GM12874 (cell line): Measurements from ENCODE around the gene TMEM263.

Source experiments
- TF ChIP-seq, protein P1 (sequence below): IDR thresholded peaks from 2 replicates; pipeline ENCODE4 v1.5.1; 2011; ENCODE audit warnings: low read depth, mild to moderate bottlenecking, control low read depth, low read length, moderate library complexity; ENCODE audit not compliant: insufficient read depth

The TMEM263 gene

DNA sequence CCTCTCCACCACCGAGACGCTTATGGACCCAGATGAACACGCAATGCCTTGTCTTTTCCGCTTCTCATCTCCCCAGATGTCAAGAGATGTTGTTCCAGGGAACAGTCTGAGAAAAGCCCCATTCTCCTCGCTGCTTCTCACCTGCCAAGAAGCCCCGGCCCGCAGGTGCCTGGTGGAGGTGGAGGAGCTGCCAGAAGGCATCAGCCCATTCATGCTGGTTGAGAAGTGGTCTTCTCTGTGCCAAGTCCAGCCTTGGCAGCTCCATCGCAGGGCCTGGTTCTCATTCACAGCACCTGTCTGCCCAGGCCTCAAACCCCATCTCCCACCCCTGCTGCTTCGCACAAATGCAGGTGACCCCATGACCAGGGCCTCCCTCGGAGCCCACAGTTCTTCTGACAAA is 42.3 kb upstream of the TMEM263 start:
- TF ChIP-seq, protein P1, sequence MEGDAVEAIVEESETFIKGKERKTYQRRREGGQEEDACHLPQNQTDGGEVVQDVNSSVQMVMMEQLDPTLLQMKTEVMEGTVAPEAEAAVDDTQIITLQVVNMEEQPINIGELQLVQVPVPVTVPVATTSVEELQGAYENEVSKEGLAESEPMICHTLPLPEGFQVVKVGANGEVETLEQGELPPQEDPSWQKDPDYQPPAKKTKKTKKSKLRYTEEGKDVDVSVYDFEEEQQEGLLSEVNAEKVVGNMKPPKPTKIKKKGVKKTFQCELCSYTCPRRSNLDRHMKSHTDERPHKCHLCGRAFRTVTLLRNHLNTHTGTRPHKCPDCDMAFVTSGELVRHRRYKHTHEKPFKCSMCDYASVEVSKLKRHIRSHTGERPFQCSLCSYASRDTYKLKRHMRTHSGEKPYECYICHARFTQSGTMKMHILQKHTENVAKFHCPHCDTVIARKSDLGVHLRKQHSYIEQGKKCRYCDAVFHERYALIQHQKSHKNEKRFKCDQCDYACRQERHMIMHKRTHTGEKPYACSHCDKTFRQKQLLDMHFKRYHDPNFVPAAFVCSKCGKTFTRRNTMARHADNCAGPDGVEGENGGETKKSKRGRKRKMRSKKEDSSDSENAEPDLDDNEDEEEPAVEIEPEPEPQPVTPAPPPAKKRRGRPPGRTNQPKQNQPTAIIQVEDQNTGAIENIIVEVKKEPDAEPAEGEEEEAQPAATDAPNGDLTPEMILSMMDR: no peak

DNA sequence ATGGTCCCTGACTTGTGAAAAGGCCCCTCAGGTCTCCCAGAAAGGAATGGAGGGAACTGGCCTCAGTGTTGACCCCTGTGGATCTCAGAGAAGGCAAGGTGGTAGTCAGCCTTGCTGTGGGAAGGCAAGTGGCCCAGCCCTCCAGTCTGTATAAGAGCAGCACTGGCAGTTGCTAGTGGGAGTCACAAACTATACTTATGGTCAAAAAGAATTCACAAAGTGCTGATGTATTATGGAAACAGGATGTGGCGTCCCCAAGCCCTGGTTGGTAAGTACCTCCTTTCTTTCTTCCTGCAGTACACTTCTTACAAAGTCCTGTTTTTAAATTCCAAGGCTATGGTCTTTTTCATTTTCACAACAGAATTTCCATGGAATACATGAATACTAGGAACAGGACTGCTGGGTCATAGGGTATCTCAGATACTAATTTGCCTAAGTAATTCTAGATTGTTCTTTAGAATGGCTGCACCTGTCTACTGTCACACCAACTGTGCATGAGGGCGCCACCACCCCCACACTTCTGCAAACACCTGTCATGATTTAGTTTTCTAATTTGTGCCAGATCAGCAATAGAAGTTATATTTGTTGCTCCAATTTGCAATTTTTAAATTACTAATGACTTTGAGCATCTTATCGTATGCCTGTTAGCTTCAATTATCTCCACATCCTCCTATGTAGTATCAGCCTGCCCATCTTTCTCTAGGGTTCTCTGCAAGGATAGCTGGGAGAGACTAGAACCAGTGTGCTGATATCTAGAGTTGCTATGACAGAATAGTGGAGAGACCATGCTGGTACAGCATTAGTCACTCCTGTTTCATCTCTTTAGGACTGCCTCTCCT is 40.7 kb upstream of the TMEM263 start:
- TF ChIP-seq, protein P1: no peak

DNA sequence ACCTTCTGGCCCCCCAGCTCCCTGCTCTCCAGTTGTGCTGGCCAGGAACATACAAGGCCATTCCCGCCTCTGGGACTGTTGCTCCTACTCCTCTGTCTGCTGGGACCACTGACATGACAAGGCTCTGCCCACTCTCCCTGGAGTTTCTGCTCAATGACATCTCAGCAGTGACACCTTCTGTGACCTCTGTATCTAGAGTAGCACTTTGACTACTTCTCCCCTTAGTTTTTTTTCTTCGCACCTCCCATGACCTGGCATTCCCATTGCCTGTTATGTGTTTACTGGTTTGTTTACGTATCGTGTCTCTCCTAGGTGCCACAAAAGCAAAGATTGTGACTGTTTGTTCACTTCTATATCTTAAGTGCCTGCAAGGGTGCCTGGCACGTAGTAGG is 40.1 kb upstream of the TMEM263 start:
- TF ChIP-seq, protein P1: no peak

DNA sequence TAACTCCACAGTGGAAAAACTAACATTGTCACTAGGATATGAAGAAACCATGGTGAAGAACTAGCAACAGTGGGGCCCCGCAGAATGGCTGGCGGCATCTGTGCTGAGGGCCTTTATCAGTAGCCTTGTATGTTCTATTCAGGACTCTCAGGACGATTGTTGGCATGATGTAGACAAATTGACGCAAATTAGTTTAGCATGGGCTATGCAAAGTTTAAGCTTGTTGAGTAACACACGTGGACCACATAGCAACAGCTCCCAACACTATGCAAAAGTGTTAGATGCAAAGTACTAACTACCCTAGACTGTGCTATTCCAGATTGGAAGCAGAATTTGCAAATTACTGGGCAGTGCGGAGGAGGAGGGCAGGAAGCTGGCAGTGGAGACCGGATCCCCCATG is 38.2 kb upstream of the TMEM263 start:
- TF ChIP-seq, protein P1: no peak

DNA sequence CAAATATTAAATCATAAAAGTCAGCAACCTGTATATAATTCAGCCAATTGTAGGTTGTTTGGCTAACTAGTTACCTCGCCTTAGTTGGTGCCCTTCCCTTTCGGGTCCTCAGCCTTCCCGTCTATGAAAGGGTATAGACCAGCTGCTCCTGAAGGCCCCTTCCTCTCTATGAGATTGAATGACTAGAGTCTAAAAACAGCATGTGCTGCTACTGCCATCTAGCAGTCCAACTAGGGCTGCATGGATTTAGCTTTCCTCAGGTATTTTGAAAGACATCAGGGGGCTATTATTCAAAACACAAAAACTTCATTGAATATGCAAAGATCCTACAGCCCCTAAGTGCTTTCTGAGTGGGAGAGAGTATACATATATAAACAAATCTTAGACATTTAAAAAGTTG is 37.0 kb upstream of the TMEM263 start:
- TF ChIP-seq, protein P1: peak; percentile 46

DNA sequence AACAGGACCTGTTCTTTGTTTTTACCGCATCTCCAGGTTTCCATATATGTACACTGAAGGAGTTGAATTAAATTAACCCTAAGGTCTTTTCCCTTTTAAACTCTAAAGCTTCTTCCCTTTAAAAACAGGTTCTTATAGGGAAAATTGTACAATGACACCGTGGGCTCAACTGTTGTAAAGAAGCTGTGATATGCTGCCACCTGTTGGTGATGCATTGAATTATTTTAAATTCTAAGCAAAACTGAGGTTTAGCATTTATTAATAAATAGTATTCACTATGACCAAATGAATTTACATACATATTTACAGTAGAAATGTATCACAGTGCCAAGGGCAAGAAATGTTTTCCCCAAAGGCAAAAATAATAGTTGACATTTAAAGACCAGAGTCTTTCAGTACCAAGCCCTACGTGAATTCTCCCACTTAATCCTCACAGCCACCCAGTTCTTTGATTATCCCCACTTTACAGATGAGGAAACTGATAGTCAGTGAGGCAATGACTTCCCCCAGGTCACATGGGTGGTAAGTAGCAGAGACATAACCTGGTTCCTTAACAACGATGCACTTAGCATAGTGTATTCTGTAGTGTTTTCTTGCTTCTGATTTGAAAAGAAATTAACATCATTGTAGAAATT is 35.7 kb upstream of the TMEM263 start:
- TF ChIP-seq, protein P1: peak; percentile 46; the same call in 1 of the 2 replicates

DNA sequence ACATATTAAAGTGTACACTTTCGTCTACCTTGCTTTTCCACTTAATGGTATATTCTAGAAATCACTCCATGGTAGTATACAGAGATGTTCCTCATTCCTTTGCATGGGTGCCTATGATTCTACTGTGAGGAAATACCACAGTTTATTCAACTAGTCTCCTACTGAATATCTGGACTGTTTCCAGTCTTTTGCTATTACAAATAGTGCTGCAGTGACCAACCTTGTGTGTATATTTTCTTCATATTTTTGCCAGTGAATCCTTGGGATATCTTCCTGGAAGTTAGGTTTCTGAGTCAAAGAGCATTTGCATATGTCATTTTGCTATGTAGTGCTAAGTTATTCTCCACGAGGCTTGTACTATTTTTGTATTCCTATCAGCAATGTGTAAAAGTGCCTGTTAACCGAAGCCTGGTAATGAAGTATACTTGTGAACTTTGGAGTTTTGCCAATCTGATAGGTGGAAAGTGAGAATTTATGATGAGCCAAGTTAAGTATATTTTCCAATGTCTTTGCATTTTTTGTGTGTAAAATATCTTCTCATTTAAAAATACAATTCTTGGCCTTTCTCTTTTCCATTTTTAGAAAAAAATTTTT is 31.3 kb upstream of the TMEM263 start:
- TF ChIP-seq, protein P1: no peak
